Right hindlimb (tissue), 1 donor: ENCODE measurements around the gene MYO1C.
A peak's percentile ranks its signal among the peaks of the same experiment; 100 is the strongest.

Source experiments
- DNase-seq: peaks from one replicate; pipeline ENCODE4 v3.0.0-alpha.2; 2018

Gene MYO1C

GRCh38 chr17:1484676-1485422, 7.6 kb downstream of the MYO1C start:
- peak; percentile 52 for DNase-seq

- DNase-seq = no peak
These were observed 8.4 kb downstream of the MYO1C start for GRCh38 chr17:1484060-1484535.

GRCh38 chr17:1482680-1483079, 9.8 kb downstream of the MYO1C start:
- no peak for DNase-seq

- no peak for DNase-seq
These were observed 10.8 kb downstream of the MYO1C start for GRCh38 chr17:1481736-1482135.

GRCh38 chr17:1480747-1481465, 11.6 kb downstream of the MYO1C start:
- no peak for DNase-seq

GRCh38 chr17:1478418-1478817, 14.1 kb downstream of the MYO1C start:
- DNase-seq = no peak

GRCh38 chr17:1475321-1475854, 17.1 kb downstream of the MYO1C start:
- DNase-seq = no peak

- DNase-seq = no peak
These were observed 17.9 kb downstream of the MYO1C start for GRCh38 chr17:1474402-1475189.

- no peak for DNase-seq
These were observed 18.6 kb downstream of the MYO1C start for GRCh38 chr17:1473841-1474240.

- DNase-seq = no peak
These were observed 19.3 kb downstream of the MYO1C start for GRCh38 chr17:1473170-1473569.

- DNase-seq = no peak
These were observed 20.3 kb downstream of the MYO1C start for GRCh38 chr17:1471911-1472821.

- DNase-seq = no peak
These were observed 21.0 kb downstream of the MYO1C start for GRCh38 chr17:1471490-1471889.

- no peak for DNase-seq
These were observed 21.6 kb downstream of the MYO1C start for GRCh38 chr17:1470755-1471462.

GRCh38 chr17:1470071-1470754, 22.3 kb downstream of the MYO1C start:
- DNase-seq = no peak

- no peak for DNase-seq
These were observed 23.1 kb downstream of the MYO1C start for GRCh38 chr17:1469231-1469852.

- peak; percentile 60 for DNase-seq
These were observed 24.5 kb downstream of the MYO1C start for GRCh38 chr17:1467898-1468492.

- DNase-seq = no peak
These were observed 25.2 kb downstream of the MYO1C start for GRCh38 chr17:1467258-1467657.

- no peak for DNase-seq
These were observed 28.3 kb downstream of the MYO1C start for GRCh38 chr17:1464186-1464585.

- DNase-seq = no peak
These were observed 30.0 kb downstream of the MYO1C start for GRCh38 chr17:1462164-1463112.
